ENCODE data around the gene IL22.

Gene IL22

DNA sequence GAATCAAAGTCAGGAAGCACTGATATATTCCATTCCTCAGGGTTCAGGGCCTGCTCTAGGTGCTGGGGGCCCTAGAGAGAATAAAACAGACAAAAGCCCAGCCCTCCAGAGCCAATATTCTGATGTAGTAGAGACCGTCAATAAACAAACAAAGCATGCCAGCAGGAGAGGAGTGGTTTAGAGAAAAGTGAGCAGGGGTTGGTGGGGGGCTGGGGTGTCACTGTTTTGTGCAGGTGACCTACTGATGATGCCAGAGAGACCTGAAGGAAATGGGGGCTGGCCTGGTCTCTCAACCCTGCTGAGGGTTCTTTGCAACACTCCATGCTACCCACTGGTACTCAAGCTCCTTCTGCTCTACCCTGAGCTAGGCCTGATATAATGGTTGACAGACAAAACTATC is 54.3 kb downstream of the IL22 start:
- H3K79me2 ChIP-seq (ENCODE audit: control insufficient read depth, insufficient read depth, low read length, poor library complexity), result no peaks in the 10 kb centered on the region
- no peak overlapping the region for H3K9ac ChIP-seq (ENCODE audit: low read length)
- H2AFZ ChIP-seq (ENCODE audit: insufficient read depth, low read length, poor library complexity), result no peak overlapping the region
- H4K8ac ChIP-seq (ENCODE audit: low read depth, low read length), result no peak overlapping the region
- H3K18ac ChIP-seq (ENCODE audit: low read length), result no peak overlapping the region
- H3K14ac ChIP-seq (ENCODE audit: low read length), result no peak overlapping the region
- no peak overlapping the region for H3K27ac ChIP-seq (ENCODE audit: low read depth, low read length)
- no peak overlapping the region for H3K4ac ChIP-seq (ENCODE audit: low read depth, low read length)
- no peaks in the 10 kb centered on the region for H3K36me3 ChIP-seq (ENCODE audit: control insufficient read depth in 1 of 2, insufficient read depth in 2 of 2, low read length in 2 of 2)
- no peak for DNase-seq
- H2BK12ac ChIP-seq (ENCODE audit: low read length), result no peak overlapping the region
- no peaks in the 10 kb centered on the region for H3K4me1 ChIP-seq (ENCODE audit: control insufficient read depth in 1 of 2, insufficient read depth in 2 of 2, low read length in 2 of 2)
- no peak overlapping the region for H4K12ac ChIP-seq (ENCODE audit: low read depth, low read length)
- H3K4me3 ChIP-seq (ENCODE audit: low read depth, low read length), result no peak overlapping the region
- no peak overlapping the region for H2BK5ac ChIP-seq (ENCODE audit: low read depth, low read length, poor library complexity)
- no peak overlapping the region for H4K91ac ChIP-seq (ENCODE audit: low read depth, low read length)
- H3K4me2 ChIP-seq (ENCODE audit: low read length), result no peak overlapping the region
- H2BK120ac ChIP-seq (ENCODE audit: insufficient read depth, low read length, poor library complexity), result no peak overlapping the region
- H3K9me3 ChIP-seq (ENCODE audit: insufficient read depth, low read depth, low read length), result no peaks in the 10 kb centered on the region
- no peaks in the 10 kb centered on the region for H3K79me1 ChIP-seq (ENCODE audit: low read length)
- no CpG with 5 or more reads among the region's 1 CpG for WGBS (ENCODE audit: extremely low coverage, insufficient coverage, insufficient read length)
- no peak overlapping the region for H3K23ac ChIP-seq (ENCODE audit: low read length)
- H2AK5ac ChIP-seq (ENCODE audit: low read length), result no peak overlapping the region
- no peaks in the 10 kb centered on the region for H3K27me3 ChIP-seq (ENCODE audit: insufficient read depth, low read length)

- H3K79me2 ChIP-seq (ENCODE audit: control insufficient read depth, insufficient read depth, low read length, poor library complexity), result no peaks in the 10 kb centered on the region
- no peak overlapping the region for H3K4me2 ChIP-seq (ENCODE audit: low read length)
- no peak overlapping the region for H2BK12ac ChIP-seq (ENCODE audit: low read length)
- H2AK5ac ChIP-seq (ENCODE audit: low read length), result no peak overlapping the region
- H3K4me1 ChIP-seq (ENCODE audit: control insufficient read depth in 1 of 2, insufficient read depth in 2 of 2, low read length in 2 of 2), result no peaks in the 10 kb centered on the region
- no peak overlapping the region for H4K8ac ChIP-seq (ENCODE audit: low read depth, low read length)
- no peak overlapping the region for H3K4ac ChIP-seq (ENCODE audit: low read depth, low read length)
- no peaks in the 10 kb centered on the region for H3K9me3 ChIP-seq (ENCODE audit: insufficient read depth, low read depth, low read length)
- no peak overlapping the region for H3K4me3 ChIP-seq (ENCODE audit: low read depth, low read length)
- H2BK120ac ChIP-seq (ENCODE audit: insufficient read depth, low read length, poor library complexity), result no peak overlapping the region
- no peaks in the 10 kb centered on the region for H3K79me1 ChIP-seq (ENCODE audit: low read length)
- H3K27ac ChIP-seq (ENCODE audit: low read depth, low read length), result no peak overlapping the region
- H3K18ac ChIP-seq (ENCODE audit: low read length), result no peak overlapping the region
- whole genome bisulfite sequencing (ENCODE audit: extremely low coverage, insufficient coverage, insufficient read length), result no CpG with 5 or more reads among the region's 12 CpGs
- H3K14ac ChIP-seq (ENCODE audit: low read length), result no peak overlapping the region
- no peaks in the 10 kb centered on the region for H3K27me3 ChIP-seq (ENCODE audit: insufficient read depth, low read length)
- no peak overlapping the region for H3K9ac ChIP-seq (ENCODE audit: low read length)
- no peak overlapping the region for H3K23ac ChIP-seq (ENCODE audit: low read length)
- H2AFZ ChIP-seq (ENCODE audit: insufficient read depth, low read length, poor library complexity), result no peak overlapping the region
- H3K36me3 ChIP-seq (ENCODE audit: control insufficient read depth in 1 of 2, insufficient read depth in 2 of 2, low read length in 2 of 2), result no peaks in the 10 kb centered on the region
- H2BK5ac ChIP-seq (ENCODE audit: low read depth, low read length, poor library complexity), result no peak overlapping the region
- H4K12ac ChIP-seq (ENCODE audit: low read depth, low read length), result no peak overlapping the region
- no peak for DNase-seq
- no peak overlapping the region for H4K91ac ChIP-seq (ENCODE audit: low read depth, low read length)
Measured at GRCh38 chr12:68198507-68199086, 54.8 kb downstream of the IL22 start.
